T-helper 1 cell treated with Interleukin-12 subunit alpha and Interleukin-12 subunit beta and Interleukin-4 antibody, amounts not matched to agents 30 ng/mL and 1 ng/mL, for 36 hours (primary cell): ENCODE measurements around the gene FBXL14. TPM values are rescaled to one million over a fixed set of nuclear protein-coding genes. Genes with fewer than 3 reads are reported as not detected.

Experiments
- intact Hi-C: fragments of 100-400 bp; cut with micrococcal nuclease; formaldehyde crosslinking; loops from one replicate; pipeline ENCODE4 v1.15.1; 2024
- total RNA-seq: library from RNA; stranded (reverse); gene quantifications from 2 replicates; pipeline ENCODE4 v1.2.3, GENCODE V29; 2022

Gene FBXL14
- total RNA-seq, 1 donor from 2014 or later, result 26.5 TPM

GRCh38 chr12:1595026-1595561, 713 bp upstream of the FBXL14 start:
- intact Hi-C loops, result loop anchor here (2.0 to 10.0 kb wide), 4 partner anchors 604 to 1218 kb away; partner anchors contain the start of genes B4GALNT3, ERC1 and ITFG2

GRCh38 chr12:1594006-1594260, 448 bp downstream of the FBXL14 start:
- intact Hi-C loops, result loop anchor here (1.0 to 10.0 kb wide), 9 partner anchors 267 to 1219 kb away; partner anchors contain the start of genes B4GALNT3, DCP1B, ERC1 and ITFG2

- intact Hi-C loops, result loop anchor here (1.0 to 10.0 kb wide), 11 partner anchors 171 to 1219 kb away; partner anchors contain the start of genes B4GALNT3, DCP1B, ERC1 and ITFG2
Measured at GRCh38 chr12:1593174-1594005, 991 bp downstream of the FBXL14 start.

GRCh38 chr12:1592444-1593173, 1.8 kb downstream of the FBXL14 start:
- intact Hi-C loops, result loop anchor here (1.0 to 10.0 kb wide), 9 partner anchors 9 to 1205 kb away; partner anchors contain the start of genes B4GALNT3, KDM5A, RAD52 and WNK1

GRCh38 chr12:1591543-1591942, 2.8 kb downstream of the FBXL14 start:
- intact Hi-C loops, result loop anchor here (1.0 to 10.0 kb wide), 8 partner anchors 58 to 1204 kb away; partner anchors contain the start of genes B4GALNT3, KDM5A and WNK1

GRCh38 chr12:1591034-1591433, 3.3 kb downstream of the FBXL14 start:
- intact Hi-C loops, result loop anchor here (1.0 to 10.0 kb wide), 8 partner anchors 58 to 1204 kb away; partner anchors contain the start of genes B4GALNT3, KDM5A and WNK1

- intact Hi-C loops, result loop anchor here (5.0 to 10.0 kb wide), 6 partner anchors 263 to 1203 kb away; partner anchors contain the start of genes B4GALNT3, KDM5A and WNK1
Measured at GRCh38 chr12:1590221-1590979, 4.0 kb downstream of the FBXL14 start.

GRCh38 chr12:1588575-1588947, 5.8 kb downstream of the FBXL14 start:
- intact Hi-C loops, result no loop called here

- intact Hi-C loops, result no loop called here
Measured at GRCh38 chr12:1587927-1588574, 6.3 kb downstream of the FBXL14 start.

- intact Hi-C loops, result loop anchor here (5.0 kb wide), 2 partner anchors 307 to 772 kb away; no protein-coding TSS in a partner anchor
Measured at GRCh38 chr12:1584326-1584725, 10.1 kb downstream of the FBXL14 start.

- intact Hi-C loops, result loop anchor here (1.0 to 5.0 kb wide), 5 partner anchors 51 to 771 kb away; no protein-coding TSS in a partner anchor
Measured at GRCh38 chr12:1583421-1584078, 10.8 kb downstream of the FBXL14 start.

- intact Hi-C loops, result loop anchor here (1.0 to 5.0 kb wide), 5 partner anchors 50 to 770 kb away; no protein-coding TSS in a partner anchor
Measured at GRCh38 chr12:1582709-1583050, 11.7 kb downstream of the FBXL14 start.

GRCh38 chr12:1581973-1582708, 12.2 kb downstream of the FBXL14 start:
- intact Hi-C loops, result loop anchor here (2.0 to 5.0 kb wide), 3 partner anchors 49 to 770 kb away; no protein-coding TSS in a partner anchor

- intact Hi-C loops, result loop anchor here (5.0 kb wide), 2 partner anchors 303 to 768 kb away; no protein-coding TSS in a partner anchor
Measured at GRCh38 chr12:1580526-1580925, 13.9 kb downstream of the FBXL14 start.

GRCh38 chr12:1579651-1580435, 14.5 kb downstream of the FBXL14 start:
- intact Hi-C loops, result loop anchor here (5.0 kb wide), 2 partner anchors 303 to 768 kb away; no protein-coding TSS in a partner anchor

GRCh38 chr12:1576410-1577241, 17.8 kb downstream of the FBXL14 start:
- intact Hi-C loops, result no loop called here
